SK-N-DZ (cell line): ENCODE measurements around the gene CTNNA2.

Experiments used
- DNase-seq: peaks from one replicate; pipeline ENCODE4 v3.0.0-alpha.2; 2015; ENCODE audit warnings: low spot score

Gene CTNNA2

GRCh38 chr2:80370375-80371009, 857.6 kb downstream of the CTNNA2 start:
- DNase-seq = no peak

DNA sequence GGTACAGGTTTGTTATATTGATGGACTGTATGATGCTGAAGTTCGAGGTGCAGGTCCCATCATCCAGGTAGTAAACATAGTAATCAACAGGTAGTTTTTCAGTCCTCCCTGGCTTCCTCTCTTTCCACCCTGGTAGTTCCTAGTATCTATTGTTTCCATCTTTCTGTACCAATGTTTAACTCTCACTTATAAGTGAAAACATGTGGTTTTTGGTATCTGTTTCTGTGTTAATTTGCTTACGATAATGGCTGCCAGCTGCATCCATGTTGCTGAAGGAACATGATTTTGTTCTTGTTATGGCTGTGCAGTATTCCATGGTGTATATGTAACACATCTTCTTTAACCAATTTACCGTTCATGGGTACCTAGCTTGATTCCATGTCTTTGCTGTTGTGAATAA, 861.3 kb downstream of the CTNNA2 start:
- DNase-seq = peak; percentile 86

GRCh38 chr2:80377071-80377470, 864.2 kb downstream of the CTNNA2 start:
- DNase-seq = no peak

DNA sequence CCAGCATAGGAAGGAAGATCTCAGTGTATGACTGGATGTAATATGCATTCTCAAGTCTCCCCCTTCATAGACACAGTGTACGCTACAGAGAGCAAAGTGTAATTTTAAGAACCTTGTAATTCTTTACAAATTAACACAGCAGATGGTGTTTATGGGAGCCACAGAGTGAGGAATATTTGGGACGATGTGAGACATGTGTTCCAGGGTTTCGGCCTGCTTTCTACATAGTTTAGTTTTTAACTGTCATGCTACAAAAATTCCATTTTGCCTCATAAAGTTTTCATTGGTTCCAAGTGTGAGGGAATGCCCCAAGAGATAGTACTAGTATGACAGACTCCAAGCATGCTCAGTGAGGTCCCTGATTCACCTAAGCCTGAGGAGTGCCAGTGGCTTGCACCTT, 867.9 kb downstream of the CTNNA2 start:
- no peak for DNase-seq

GRCh38 chr2:80381666-80382065, 868.8 kb downstream of the CTNNA2 start:
- DNase-seq = no peak

GRCh38 chr2:80392441-80392840, 879.6 kb downstream of the CTNNA2 start:
- no peak for DNase-seq

DNA sequence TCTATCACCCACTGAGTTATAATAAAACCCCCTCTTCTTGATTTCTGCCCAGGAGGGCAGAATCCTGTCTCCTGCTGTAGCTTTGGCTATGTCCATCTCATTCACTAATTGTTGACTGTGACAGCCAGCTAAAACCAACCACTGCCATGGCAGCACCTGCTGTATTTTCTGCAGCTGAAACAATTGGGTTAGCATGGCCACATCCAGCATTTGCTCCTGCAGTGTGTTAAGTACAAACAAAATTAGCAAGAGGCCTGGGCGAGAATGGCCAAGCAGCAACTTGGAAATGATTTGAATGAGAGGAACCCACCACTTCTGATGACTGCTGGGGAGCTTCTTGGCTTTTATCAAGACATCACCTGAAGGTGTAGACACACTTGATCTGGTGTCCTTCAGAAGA, 881.1 kb downstream of the CTNNA2 start:
- peak; percentile 52 for DNase-seq

- no peak for DNase-seq
Observed at GRCh38 chr2:80395251-80395650, 882.4 kb downstream of the CTNNA2 start.

DNA sequence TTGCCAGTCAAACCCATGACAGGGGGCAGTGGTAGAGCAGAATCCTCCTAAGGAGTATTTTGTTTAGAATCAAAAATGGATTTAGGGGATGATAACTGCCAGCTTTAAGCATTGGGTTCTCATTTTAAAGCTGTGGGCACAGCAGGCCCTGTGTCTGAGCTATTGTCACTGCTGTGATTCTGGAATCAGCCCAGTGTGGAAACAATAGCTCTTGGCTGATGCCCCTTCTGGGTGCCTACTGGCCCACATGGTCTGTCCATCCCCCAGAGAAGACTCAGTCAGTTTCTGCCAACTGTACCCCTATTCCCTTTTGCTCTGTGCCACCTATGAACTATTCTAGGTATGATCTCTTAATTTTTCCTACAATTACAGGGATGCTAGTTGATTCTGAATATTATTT, 883.4 kb downstream of the CTNNA2 start:
- no peak for DNase-seq

- DNase-seq = no peak
Observed at GRCh38 chr2:80403081-80403480, 890.2 kb downstream of the CTNNA2 start.

DNA sequence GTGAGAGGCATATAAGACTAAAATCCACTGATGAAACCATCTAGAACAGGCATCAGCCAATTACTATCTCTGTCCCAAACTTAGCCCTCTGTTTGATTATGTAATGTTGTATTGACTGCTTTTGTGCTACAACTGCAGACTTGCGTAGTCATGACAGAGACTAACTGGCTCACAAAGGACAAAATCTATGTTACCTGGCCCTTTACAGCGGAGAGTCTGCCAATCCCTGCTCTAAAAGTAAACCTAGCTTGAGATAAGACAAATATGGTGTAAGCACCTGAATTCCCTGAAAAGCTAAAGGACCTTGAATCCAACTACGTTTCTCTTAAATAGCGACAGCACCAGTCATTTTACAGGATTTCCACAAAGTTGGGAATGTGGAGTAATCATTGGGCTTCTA, 894.5 kb downstream of the CTNNA2 start:
- no peak for DNase-seq

GRCh38 chr2:80410346-80410745, 897.5 kb downstream of the CTNNA2 start:
- DNase-seq = no peak

GRCh38 chr2:80413136-80413535, 900.3 kb downstream of the CTNNA2 start:
- no peak for DNase-seq

- peak; percentile 78 for DNase-seq
Observed at GRCh38 chr2:80417737-80418136, 904.9 kb downstream of the CTNNA2 start.

- no peak for DNase-seq
Observed at GRCh38 chr2:80420530-80421208, 907.8 kb downstream of the CTNNA2 start.

GRCh38 chr2:80429251-80429650, 916.4 kb downstream of the CTNNA2 start:
- DNase-seq = no peak

DNA sequence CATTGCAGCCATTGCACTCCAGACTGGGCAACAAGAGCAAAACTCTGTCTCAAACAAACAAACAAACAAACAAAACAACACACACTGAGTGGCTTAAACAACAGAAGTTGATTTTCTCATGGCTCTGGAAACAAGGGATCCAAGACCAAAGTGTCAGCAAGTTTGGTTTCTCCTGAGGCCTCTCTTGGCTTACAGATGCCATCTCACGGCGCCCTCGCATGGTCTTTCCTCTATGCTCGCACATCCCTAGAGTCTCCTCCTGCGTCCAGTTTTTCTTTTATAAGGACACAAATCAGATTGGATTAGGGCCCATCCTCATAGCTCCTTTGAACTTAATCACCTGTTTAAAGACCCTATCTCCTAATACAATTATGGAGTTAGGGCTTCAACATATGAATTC, 925.1 kb downstream of the CTNNA2 start:
- DNase-seq = no peak

DNA sequence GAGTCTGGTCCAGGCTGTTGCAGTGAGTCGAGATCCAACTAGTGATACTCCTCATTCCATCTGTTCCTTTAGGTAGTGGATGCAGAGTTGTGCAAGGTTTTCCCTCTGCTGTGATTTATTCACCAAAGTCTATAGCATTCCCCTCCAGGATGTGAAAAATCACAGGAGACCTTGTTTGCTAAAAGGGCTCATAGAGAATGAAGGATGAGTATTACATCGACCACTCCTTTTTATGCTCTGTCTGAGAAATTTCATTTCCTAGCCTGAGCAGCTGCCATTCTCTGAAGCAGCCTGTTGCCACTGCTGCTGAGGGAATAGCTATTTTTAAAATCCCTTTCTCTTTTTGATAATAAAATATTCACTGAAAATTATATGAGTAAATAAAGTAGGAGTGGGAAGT, 925.8 kb downstream of the CTNNA2 start:
- DNase-seq = no peak

GRCh38 chr2:80454628-80455027, 941.8 kb downstream of the CTNNA2 start:
- peak; percentile 9 for DNase-seq

- no peak for DNase-seq
Observed at GRCh38 chr2:80459028-80459427, 946.2 kb downstream of the CTNNA2 start.

DNA sequence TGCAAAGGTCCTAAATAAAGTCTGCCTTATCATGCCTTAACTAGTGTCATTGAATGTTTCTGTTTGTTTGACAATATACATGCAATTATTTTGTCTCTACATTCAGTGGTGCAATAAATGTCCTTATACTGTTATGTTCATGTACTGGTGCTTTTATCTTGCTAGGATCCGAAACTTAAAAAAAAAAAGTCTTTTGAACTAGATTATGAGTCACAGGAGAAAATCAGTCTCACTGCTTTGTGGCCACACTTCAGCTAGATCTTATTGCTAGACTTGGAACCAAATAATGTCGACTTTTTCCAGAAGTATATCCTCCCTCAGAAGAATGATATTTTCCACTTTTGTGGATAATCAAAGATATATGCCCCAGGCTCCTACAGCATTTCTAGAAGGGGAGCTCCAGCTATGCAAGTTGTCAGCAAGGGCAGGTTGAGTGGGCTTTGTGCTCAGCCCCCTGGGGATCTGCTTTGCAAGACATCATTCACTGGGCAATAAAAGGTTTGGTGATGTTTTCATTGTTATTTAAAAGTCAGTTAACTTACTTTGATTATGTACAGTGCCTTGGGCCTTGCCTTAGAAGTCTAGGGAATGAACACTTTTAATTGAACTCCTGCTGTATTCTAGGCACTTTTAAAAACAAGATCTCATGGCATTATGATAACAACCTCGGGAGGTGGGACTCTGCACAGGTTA, 948.8 kb downstream of the CTNNA2 start:
- no peak for DNase-seq

DNA sequence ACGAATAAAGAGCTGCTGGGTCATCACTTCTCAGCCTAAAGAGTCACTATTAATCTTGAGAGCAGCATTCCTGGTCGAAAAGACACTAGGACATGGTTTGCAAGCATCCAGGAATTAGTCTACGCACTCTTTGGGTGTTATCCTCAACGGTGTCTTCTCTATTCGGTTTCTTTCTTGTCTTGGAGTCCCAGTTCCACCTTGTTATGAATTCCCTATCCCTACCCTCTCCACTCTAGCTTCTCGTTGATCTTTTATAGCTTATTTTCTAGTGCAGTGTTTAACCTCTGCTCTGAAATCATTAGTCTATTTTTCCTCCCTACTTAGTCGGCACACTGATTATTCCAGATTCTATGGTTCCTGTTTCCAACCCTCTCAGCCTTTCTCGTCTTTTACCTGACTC, 949.8 kb downstream of the CTNNA2 start:
- no peak for DNase-seq

- no peak for DNase-seq
Observed at GRCh38 chr2:80464275-80464674, 951.4 kb downstream of the CTNNA2 start.
